NCI-H524 (cell line): ENCODE measurements around the gene STRA6.
"Not testable (repeated sequence)": the region's sequence is repeated elsewhere in the genome, so short reads cannot be mapped to it uniquely, and the experiment has no call there.

Experiments used
- DNase-seq, 2 experiments: peaks; one replicate each; lab custom pipeline; 2025; lab: John Stamatoyannopoulos, UW

The STRA6 gene

DNA sequence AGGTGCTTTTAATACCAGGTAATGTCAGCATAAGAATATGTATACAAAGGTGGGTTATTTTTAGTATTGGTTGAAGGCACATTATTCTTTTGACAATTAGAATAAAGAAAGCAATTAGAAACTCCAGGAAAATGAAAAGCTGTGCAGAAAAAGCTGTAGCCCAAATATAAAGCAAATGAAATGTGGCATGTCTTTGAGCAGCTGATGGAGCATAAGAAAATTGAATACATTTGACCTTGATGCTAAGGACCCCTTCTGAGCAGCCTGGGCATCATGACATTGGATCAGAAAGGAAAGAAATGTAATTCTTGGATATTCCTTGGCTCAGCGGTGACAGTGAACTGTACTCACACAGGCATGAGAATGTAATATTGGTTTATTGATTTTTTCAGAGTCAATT lies 37.1 kb downstream of the STRA6 start:
- no peak for DNase-seq

- DNase-seq, result not testable (repeated sequence)
Observed at GRCh38 chr15:74162195-74162536, 40.4 kb downstream of the STRA6 start.

GRCh38 chr15:74160390-74160789 lies 42.2 kb downstream of the STRA6 start:
- not testable (repeated sequence) for DNase-seq

- DNase-seq, result no peak
Observed at GRCh38 chr15:74159773-74160172, 42.8 kb downstream of the STRA6 start.

GRCh38 chr15:74158855-74159650 lies 43.5 kb downstream of the STRA6 start:
- no peak for DNase-seq

- no peak for DNase-seq
Observed at GRCh38 chr15:74157868-74158827, 44.4 kb downstream of the STRA6 start.

DNA sequence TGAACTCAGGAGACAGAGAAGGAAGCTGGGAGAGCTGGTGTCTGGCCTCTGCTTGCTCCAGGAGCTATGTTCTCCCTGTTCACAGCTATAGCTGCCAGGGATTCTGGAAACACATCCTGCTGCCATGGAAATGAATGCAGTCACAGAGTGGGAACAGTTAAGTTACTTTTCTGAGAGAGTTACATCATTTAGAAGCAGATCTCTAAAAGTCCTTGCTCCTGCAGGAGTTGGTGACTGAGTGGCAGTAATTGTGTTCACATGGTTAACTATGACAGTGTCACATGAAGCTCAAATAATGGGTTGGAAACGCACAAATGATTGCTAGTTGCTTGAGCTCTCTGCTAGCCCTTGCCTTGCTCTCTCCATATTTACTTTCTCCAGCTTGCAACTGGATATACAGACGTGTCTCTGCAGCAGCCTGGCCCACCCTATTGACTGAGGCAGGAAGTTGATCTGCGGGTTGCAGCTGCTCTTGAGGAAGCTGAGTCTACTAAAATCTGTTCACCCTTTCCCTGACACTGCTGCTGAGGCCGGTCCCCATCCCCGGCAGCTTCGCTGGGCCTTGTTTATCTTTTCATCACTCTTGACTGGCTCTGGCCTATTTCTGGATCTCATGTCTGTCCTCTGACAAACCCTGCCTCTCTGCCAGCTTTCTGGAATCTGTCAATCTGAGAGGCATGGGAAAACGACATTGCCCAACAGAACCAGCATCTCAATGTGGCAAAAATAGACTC lies 45.7 kb downstream of the STRA6 start:
- DNase-seq, result no peak

DNA sequence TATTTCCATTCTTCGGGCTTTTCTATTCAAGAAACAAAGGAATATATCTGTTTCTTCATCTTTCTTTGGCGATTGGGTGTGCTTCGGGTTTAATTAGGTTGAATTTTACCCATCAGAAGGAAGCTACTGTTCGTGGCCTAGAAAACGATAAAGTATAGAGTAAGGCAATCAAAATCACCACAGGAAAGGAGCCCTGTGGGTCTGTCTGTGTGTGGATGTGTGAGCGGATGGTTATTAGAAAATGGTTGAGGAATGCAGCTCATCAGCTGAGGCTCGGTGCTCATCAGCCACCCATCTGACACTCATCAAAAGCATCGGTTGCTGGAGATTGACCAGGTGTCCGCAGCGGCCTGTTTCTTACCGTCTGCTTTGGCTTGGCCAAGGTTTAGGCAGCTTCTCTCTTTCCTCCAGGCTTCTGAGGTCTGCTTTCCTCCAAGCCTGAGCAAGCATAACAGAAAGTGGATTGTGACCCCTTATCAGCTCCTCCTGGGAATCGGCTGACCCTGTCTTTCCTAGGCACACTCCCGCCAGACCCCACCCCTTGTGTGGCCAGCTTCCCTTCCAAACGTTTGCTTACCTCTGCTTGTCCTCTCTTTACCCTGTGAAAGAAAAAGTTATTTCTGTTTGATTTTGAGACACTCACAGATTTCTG lies 46.7 kb downstream of the STRA6 start:
- DNase-seq, result no peak

GRCh38 chr15:74147051-74147450 lies 55.5 kb downstream of the STRA6 start:
- no peak for DNase-seq

GRCh38 chr15:74146277-74146800 lies 56.2 kb downstream of the STRA6 start:
- DNase-seq, result no peak

DNA sequence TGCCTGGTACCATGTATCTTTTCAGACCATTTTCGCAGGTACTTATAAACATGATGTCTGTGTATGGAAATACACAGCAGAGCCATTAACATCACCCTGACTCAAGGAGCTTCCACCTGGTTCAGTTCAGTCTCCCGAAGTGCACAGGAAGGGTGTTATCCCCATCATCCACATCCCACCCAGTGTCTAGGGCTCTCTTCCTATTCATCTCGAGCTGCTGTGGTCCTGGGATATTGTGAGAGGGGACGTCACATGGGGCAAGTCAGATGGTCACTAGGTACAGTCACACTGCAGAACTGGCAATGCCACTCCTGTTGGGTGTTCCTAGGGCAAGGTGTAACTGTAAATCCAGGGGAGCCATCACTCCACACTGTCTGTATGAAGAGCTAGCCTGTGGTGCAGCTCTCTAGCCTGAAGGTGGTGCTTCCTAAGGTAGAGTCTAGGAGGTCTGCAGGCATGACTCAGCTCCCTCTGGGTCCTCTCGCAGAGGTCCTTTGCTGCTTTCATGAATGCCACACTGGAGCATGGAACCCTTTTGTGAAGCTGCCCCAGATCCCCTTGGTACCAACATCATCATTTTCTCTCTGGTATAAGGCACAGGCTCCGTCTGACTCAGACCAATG lies 58.3 kb downstream of the STRA6 start:
- DNase-seq, result no peak

- DNase-seq, result no peak
Observed at GRCh38 chr15:74141591-74141990, 61.0 kb downstream of the STRA6 start.

DNA sequence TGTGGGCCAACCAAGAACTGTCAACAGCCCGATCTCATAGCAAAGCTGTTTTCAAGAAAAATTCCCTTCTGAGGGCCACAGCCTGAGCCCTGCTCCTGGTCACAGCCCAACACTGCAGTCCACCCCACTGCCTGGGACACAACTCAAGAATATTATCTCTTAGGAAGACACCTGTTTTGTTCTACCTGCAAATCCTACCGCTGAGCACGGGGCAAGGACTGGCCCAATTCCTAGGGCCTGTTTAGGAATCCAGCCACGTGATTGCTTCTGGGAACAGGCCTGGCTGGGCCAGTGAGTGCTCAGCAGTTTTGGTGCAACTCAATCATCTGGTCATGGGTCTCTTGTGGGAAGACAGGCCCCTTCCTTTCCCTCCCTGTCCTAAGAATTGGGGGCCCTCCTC lies 63.9 kb downstream of the STRA6 start:
- DNase-seq, result no peak

GRCh38 chr15:74137537-74137894 lies 65.1 kb downstream of the STRA6 start:
- no peak for DNase-seq

- DNase-seq, result no peak
Observed at GRCh38 chr15:74136814-74137536, 65.6 kb downstream of the STRA6 start.

GRCh38 chr15:74136540-74136813 lies 66.1 kb downstream of the STRA6 start:
- DNase-seq, result no peak

- no peak for DNase-seq
Observed at GRCh38 chr15:74135041-74135565, 67.5 kb downstream of the STRA6 start.

GRCh38 chr15:74134387-74135027 lies 68.1 kb downstream of the STRA6 start:
- no peak for DNase-seq

DNA sequence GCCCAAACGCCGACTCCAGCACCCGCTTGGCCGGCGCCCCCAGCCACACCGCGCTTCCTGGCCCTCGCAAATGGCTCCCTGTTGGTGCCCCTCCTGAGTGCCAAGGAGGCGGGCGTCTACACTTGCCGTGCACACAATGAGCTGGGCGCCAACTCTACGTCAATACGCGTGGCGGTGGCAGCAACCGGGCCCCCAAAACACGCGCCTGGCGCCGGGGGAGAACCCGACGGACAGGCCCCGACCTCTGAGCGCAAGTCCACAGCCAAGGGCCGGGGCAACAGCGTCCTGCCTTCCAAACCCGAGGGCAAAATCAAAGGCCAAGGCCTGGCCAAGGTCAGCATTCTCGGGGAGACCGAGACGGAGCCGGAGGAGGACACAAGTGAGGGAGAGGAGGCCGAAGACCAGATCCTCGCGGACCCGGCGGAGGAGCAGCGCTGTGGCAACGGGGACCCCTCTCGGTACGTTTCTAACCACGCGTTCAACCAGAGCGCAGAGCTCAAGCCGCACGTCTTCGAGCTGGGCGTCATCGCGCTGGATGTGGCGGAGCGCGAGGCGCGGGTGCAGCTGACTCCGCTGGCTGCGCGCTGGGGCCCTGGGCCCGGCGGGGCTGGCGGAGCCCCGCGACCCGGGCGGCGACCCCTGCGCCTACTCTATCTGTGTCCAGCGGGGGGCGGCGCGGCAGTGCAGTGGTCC lies 68.7 kb downstream of the STRA6 start:
- DNase-seq, result no peak
